HEK293 (cell line): ENCODE measurements around the gene CYP2C8.

Experiments used
- CTCF ChIA-PET: fragments of 350-600 bp; formaldehyde crosslinking; extraction: SDS; loops from one replicate; lab custom pipeline; 2021; ENCODE audit warnings: antibody characterized with exemption; lab: Yijun Ruan, JAX
- POLR2A ChIA-PET: fragments of 300-600 bp; formaldehyde crosslinking; extraction: SDS; loops from one replicate; lab custom pipeline; 2020; ENCODE audit warnings: antibody characterized with exemption, inconsistent platforms; lab: Yijun Ruan, JAX
- H3K27ac ChIP-seq: fragments of 200-500 bp; sonication (Bioruptor generic); 2 replicates; pipeline ENCODE4 v1.5.1; 2014; ENCODE audit warnings: low read depth, low read length, control low read depth, inconsistent platforms; ENCODE audit errors: extremely low read depth
- H3K36me3 ChIP-seq, 2 experiments: fragments of 200-500 bp in 1 of 2; sonication (Bioruptor generic) in 1 of 2; 1 replicate in 1 of 2; 2 replicates in 1 of 2; pipeline ENCODE4 v1.5.1; 2014 to 2017; ENCODE audit warnings: inconsistent platforms in 2 of 2, low read length in 2 of 2; ENCODE audit not compliant: control insufficient read depth in 2 of 2, insufficient read depth in 1 of 2
- H3K4me1 ChIP-seq: fragments of 200-500 bp; sonication (Bioruptor generic); 2 replicates; pipeline ENCODE4 v1.5.1; 2014; ENCODE audit warnings: mild to moderate bottlenecking, low read length, inconsistent platforms; ENCODE audit not compliant: control insufficient read depth, insufficient read depth
- H3K4me3 ChIP-seq: 2 replicates; pipeline ENCODE4 v1.5.1; 2011; ENCODE audit warnings: low read depth, mild to moderate bottlenecking, control low read depth, low read length, moderate library complexity
- H3K9me3 ChIP-seq: fragments of 200-500 bp; sonication (Bioruptor generic); 2 replicates; pipeline ENCODE4 v1.5.1; 2014; ENCODE audit warnings: low read depth, low read length, inconsistent platforms; ENCODE audit not compliant: control insufficient read depth, insufficient read depth
- PRDM1 ChIP-seq: fragments of 450-650 bp; formaldehyde crosslinking; IDR thresholded peaks from 2 replicates; pipeline ENCODE4; 2016; ENCODE audit warnings: missing biosample characterization, missing genetic modification characterization
- SP2 ChIP-seq: fragments of 450-650 bp; formaldehyde crosslinking; IDR thresholded peaks from 2 replicates; pipeline ENCODE4 v1.5.1; 2016; ENCODE audit warnings: missing biosample characterization, missing genetic modification characterization
- ZNF138 ChIP-seq: fragments of 450-650 bp; formaldehyde crosslinking; IDR thresholded peaks from 2 replicates; pipeline ENCODE4 v1.5.1; 2016; ENCODE audit warnings: missing biosample characterization, missing genetic modification characterization, borderline replicate concordance
- ZNF292 ChIP-seq: fragments of 450-650 bp; formaldehyde crosslinking; IDR thresholded peaks from 2 replicates; pipeline ENCODE4 v1.5.1; 2016; ENCODE audit warnings: low read depth, missing biosample characterization, missing genetic modification characterization, borderline replicate concordance
- ZNF391 ChIP-seq: fragments of 450-650 bp; formaldehyde crosslinking; IDR thresholded peaks from 2 replicates; pipeline ENCODE4 v1.5.1; 2016; ENCODE audit warnings: low read depth, missing biosample characterization, missing genetic modification characterization, borderline replicate concordance
- ZNF555 ChIP-seq: fragments of 450-650 bp; formaldehyde crosslinking; conservative IDR thresholded peaks from 2 replicates; pipeline ENCODE4 v1.5.1; 2017; ENCODE audit warnings: missing biosample characterization, mild to moderate bottlenecking, missing genetic modification characterization, inconsistent platforms
- TF ChIP-seq, protein P1 (sequence below): fragments of 450-650 bp; formaldehyde crosslinking; IDR thresholded peaks from 2 replicates; pipeline ENCODE4 v1.5.1; 2017; ENCODE audit warnings: missing biosample characterization, missing genetic modification characterization
- TF ChIP-seq, protein P2 (sequence below): fragments of 450-650 bp; formaldehyde crosslinking; IDR thresholded peaks from 2 replicates; pipeline ENCODE4 v1.5.0; 2017; ENCODE audit warnings: missing biosample characterization, missing genetic modification characterization, borderline replicate concordance
- TF ChIP-seq, protein P3 (sequence below): fragments of 450-650 bp; formaldehyde crosslinking; IDR thresholded peaks from 2 replicates; pipeline ENCODE4 v1.5.1; 2016; ENCODE audit warnings: missing biosample characterization, missing genetic modification characterization, low read depth
- TF ChIP-seq, protein P4 (sequence below): fragments of 450-650 bp; formaldehyde crosslinking; IDR thresholded peaks from 2 replicates; pipeline ENCODE4 v1.5.1; 2016; ENCODE audit warnings: missing biosample characterization, missing genetic modification characterization

The CYP2C8 gene

DNA sequence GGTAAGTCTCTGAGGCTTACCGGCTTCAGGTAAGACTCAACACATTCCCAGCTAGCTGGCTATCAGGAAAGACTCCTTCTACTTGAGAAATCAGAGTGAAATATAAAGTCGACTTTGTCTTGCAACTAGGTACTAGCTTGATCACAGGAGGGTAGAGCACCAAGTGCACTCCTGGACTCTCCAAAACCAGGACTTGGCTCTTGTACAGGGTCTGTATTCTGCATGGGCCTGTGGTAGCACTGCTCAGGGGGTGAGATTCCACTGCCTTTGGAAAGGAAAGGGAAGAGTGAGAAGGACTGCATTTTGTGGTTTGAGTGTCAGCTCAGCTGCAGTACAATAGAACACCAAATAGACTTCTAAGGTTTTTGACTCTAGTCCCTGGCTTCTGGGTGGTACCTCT is 19.4 kb downstream of the CYP2C8 start (continued):
- TF ChIP-seq, protein P1, sequence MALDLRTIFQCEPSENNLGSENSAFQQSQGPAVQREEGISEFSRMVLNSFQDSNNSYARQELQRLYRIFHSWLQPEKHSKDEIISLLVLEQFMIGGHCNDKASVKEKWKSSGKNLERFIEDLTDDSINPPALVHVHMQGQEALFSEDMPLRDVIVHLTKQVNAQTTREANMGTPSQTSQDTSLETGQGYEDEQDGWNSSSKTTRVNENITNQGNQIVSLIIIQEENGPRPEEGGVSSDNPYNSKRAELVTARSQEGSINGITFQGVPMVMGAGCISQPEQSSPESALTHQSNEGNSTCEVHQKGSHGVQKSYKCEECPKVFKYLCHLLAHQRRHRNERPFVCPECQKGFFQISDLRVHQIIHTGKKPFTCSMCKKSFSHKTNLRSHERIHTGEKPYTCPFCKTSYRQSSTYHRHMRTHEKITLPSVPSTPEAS (tag by site-specific recombination) = no peak
- TF ChIP-seq, all 188 proteins: peak for 0

DNA sequence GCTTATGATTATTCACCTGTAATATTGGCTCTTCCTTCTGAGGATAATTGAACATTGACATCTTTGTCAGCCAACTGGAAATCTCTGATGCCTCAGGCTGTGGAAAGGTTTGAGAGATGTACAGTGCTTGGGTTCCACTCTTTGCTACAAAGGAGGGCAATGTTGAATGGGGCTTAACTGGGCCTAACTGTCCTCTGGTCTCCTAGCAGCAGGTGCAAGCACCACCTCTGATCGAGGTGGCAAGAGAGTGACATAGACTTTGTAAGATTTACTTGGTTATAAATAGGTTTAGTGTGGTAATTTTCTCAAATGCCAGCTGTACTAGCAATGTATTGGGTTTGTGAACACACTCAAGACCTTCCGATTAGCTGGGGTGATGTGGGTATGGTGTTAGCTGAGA is 21.1 kb downstream of the CYP2C8 start:
- POLR2A ChIA-PET = no interaction called here
- TF ChIP-seq, protein P2, sequence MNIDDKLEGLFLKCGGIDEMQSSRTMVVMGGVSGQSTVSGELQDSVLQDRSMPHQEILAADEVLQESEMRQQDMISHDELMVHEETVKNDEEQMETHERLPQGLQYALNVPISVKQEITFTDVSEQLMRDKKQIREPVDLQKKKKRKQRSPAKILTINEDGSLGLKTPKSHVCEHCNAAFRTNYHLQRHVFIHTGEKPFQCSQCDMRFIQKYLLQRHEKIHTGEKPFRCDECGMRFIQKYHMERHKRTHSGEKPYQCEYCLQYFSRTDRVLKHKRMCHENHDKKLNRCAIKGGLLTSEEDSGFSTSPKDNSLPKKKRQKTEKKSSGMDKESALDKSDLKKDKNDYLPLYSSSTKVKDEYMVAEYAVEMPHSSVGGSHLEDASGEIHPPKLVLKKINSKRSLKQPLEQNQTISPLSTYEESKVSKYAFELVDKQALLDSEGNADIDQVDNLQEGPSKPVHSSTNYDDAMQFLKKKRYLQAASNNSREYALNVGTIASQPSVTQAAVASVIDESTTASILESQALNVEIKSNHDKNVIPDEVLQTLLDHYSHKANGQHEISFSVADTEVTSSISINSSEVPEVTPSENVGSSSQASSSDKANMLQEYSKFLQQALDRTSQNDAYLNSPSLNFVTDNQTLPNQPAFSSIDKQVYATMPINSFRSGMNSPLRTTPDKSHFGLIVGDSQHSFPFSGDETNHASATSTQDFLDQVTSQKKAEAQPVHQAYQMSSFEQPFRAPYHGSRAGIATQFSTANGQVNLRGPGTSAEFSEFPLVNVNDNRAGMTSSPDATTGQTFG (tag by site-specific recombination) = no peak
- no peaks in the 10 kb centered on the region for H3K36me3 ChIP-seq
- no peaks in the 10 kb centered on the region for H3K4me1 ChIP-seq
- no peak overlapping the region for H3K4me3 ChIP-seq
- CTCF ChIA-PET = no interaction called here
- no peak overlapping the region for H3K27ac ChIP-seq
- H3K9me3 ChIP-seq = no peaks in the 10 kb centered on the region

DNA sequence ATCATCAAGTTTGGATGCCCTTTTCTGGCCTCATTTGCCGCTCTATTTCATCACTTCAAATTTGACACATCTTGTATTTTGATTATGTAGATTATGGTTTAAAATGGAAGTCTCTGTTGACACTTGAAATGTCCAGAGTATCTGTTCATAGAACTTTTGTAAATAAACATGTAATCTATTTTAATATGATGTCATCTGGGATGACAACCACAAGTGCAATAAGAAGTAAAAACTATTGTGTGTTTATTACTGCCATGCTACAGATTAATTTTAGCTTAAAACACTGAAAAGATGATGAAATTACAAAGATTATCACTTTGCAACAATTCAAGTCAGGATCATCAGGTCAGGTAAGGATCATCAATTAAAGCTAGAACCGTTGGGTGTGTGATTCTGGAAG is 30.0 kb downstream of the CYP2C8 start:
- ChIA-PET POLR2A (no interaction called here), CTCF (interaction anchor here (1.0 kb wide), 1 partner anchor 410 kb away, joined by 4 read pairs; no protein-coding TSS in a partner anchor)
- Histone ChIP-seq H3K36me3 (no peaks in the 10 kb centered on the region), H3K4me1 (no peaks in the 10 kb centered on the region), H3K27ac (no peak overlapping the region), H3K4me3 (no peak overlapping the region), H3K9me3 (no peaks in the 10 kb centered on the region)
- TF ChIP-seq ZNF138 (tag by site-specific recombination) = no peak
- TF ChIP-seq, protein P3, sequence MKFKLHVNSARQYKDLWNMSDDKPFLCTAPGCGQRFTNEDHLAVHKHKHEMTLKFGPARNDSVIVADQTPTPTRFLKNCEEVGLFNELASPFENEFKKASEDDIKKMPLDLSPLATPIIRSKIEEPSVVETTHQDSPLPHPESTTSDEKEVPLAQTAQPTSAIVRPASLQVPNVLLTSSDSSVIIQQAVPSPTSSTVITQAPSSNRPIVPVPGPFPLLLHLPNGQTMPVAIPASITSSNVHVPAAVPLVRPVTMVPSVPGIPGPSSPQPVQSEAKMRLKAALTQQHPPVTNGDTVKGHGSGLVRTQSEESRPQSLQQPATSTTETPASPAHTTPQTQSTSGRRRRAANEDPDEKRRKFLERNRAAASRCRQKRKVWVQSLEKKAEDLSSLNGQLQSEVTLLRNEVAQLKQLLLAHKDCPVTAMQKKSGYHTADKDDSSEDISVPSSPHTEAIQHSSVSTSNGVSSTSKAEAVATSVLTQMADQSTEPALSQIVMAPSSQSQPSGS (tag by site-specific recombination) = peak; percentile 62

DNA sequence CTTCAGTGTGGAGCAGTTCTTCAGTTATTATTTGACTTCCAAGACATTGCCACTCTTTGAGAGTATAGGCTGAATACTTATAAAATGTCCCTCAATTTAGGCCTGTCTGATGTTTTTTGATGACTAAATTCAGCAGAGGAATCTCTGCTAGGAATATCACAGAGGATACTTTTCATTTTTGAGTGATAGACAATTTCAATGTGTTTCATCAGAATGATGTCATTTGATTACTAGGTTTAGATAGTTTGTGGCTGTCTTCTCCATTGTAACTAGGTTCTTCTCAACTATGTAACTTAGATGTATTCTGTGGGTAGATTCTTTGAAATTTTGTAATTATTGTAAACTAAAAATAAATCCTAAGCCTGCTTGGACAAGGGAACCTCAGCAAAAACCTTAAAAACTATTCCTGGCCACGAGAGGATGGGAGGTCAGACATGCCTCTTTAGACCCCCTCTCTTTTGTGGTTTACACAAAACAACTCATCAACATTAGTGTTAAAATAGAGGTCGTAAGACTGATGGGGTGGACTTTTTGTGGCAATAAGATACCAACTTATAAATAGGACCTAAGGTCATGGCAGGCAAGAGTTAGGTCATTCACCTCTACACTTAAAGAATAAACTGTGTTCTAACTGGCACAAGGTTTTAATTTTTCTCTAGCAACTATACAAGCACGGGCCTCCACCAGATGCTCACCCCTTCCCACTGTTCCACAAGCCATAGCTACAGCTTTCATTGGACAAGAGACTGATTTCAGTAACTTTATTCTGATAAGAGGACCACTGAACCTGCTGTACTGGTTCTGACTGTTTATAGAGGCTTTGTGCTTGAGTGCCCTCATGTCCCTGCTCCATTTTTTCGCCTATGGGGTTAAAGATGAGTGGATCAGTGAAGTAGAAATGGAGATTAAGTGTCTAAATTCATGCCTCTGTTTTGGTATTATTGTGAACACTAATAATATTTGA is 33.7 kb downstream of the CYP2C8 start:
- no peaks in the 10 kb centered on the region for H3K4me1 ChIP-seq
- CTCF ChIA-PET = no interaction called here
- TF ChIP-seq SP2 (tag by site-specific recombination) = no peak
- TF ChIP-seq, protein P3 (tag by site-specific recombination) = peak; percentile 65; the same call in 1 of the 2 replicates
- H3K4me3 ChIP-seq = no peak overlapping the region
- H3K9me3 ChIP-seq = no peaks in the 10 kb centered on the region
- H3K27ac ChIP-seq = no peak overlapping the region
- POLR2A ChIA-PET = no interaction called here
- H3K36me3 ChIP-seq = no peaks in the 10 kb centered on the region

DNA sequence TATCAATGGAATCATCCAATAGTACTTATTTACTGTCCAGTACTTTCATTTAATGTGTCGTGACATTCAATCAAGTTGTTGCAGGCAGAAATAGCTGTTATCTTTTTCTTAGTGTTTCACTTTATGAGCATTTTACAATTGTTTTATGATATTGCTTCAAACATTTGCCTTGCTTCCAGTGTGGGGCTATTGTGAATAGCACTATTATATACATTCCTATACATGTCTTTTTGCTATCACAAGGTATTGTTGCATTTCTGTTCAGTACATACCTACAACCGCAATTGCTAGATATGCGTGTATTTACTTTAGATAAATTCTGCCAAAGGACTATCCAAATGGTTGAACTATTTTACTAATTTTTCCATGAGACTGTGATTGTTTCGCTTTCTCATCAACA is 34.9 kb downstream of the CYP2C8 start:
- no peaks in the 10 kb centered on the region for H3K36me3 ChIP-seq
- POLR2A ChIA-PET = no interaction called here
- H3K4me1 ChIP-seq = no peaks in the 10 kb centered on the region
- H3K27ac ChIP-seq = no peak overlapping the region
- CTCF ChIA-PET = interaction anchor here (0.6 kb wide), 1 partner anchor 1908 kb away, joined by 3 read pairs; no protein-coding TSS in a partner anchor
- TF ChIP-seq ZNF555 (no peak), ZNF292 (tag by site-specific recombination) (no peak), PRDM1 (tag by site-specific recombination) (no peak), ZNF391 (tag by site-specific recombination) (no peak)
- TF ChIP-seq, protein P4, sequence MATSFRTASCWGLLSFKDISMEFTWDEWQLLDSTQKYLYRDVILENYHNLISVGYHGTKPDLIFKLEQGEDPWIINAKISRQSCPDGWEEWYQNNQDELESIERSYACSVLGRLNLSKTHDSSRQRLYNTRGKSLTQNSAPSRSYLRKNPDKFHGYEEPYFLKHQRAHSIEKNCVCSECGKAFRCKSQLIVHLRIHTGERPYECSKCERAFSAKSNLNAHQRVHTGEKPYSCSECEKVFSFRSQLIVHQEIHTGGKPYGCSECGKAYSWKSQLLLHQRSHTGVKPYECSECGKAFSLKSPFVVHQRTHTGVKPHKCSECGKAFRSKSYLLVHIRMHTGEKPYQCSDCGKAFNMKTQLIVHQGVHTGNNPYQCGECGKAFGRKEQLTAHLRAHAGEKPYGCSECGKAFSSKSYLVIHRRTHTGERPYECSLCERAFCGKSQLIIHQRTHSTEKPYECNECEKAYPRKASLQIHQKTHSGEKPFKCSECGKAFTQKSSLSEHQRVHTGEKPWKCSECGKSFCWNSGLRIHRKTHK (tag by site-specific recombination) = no peak
- no peaks in the 10 kb centered on the region; the same call in 1 of the 2 replicates for H3K9me3 ChIP-seq
- no peak overlapping the region for H3K4me3 ChIP-seq
